Astrocyte (in vitro differentiated cells and primary cell): Measurements from ENCODE around the gene ADCK1. TPM values are rescaled to one million over a fixed set of nuclear protein-coding genes. Genes with fewer than 3 reads are reported as not detected.

Experiments used
- DNase-seq: peaks from one replicate; pipeline ENCODE4 v3.0.0-alpha.2; 2010; ENCODE audit warnings: low read depth
- FAIRE-seq: peaks from 2 replicates; lab custom pipeline; 2011; peaks lifted over from hg19 to GRCh38; lab: Jason Lieb, UNC
- H2AFZ ChIP-seq: 2 replicates; pipeline ENCODE4 v1.6.0; 2012; ENCODE audit warnings: low read depth, low read length, inconsistent platforms
- H3K27ac ChIP-seq: 2 replicates; pipeline ENCODE4 v1.5.1; 2011; ENCODE audit warnings: low read depth, low read length, inconsistent platforms
- H3K27me3 ChIP-seq: 2 replicates; pipeline ENCODE4 v1.6.0; 2011; ENCODE audit warnings: low read length, inconsistent platforms; ENCODE audit not compliant: insufficient read depth
- H3K36me3 ChIP-seq: 2 replicates; pipeline ENCODE4 v1.5.1; 2011; ENCODE audit warnings: low read length, inconsistent platforms; ENCODE audit not compliant: insufficient read depth
- H3K4me1 ChIP-seq: 2 replicates; pipeline ENCODE4 v1.5.1; 2011; ENCODE audit warnings: low read length, inconsistent platforms; ENCODE audit not compliant: insufficient read depth
- H3K4me2 ChIP-seq: 2 replicates; pipeline ENCODE4 v1.6.0; 2012; ENCODE audit warnings: low read length, inconsistent platforms
- H3K4me3 ChIP-seq: 2 replicates; pipeline ENCODE4 v1.5.1; 2011; ENCODE audit warnings: low read depth, mild to moderate bottlenecking, low read length, inconsistent platforms; ENCODE audit not compliant: insufficient read depth
- H3K79me2 ChIP-seq: 2 replicates; pipeline ENCODE4 v1.6.0; 2012; ENCODE audit warnings: mild to moderate bottlenecking, low read length, inconsistent platforms; ENCODE audit not compliant: insufficient read depth
- H3K9ac ChIP-seq: 2 replicates; pipeline ENCODE4 v1.6.0; 2012; ENCODE audit warnings: mild to moderate bottlenecking, low read length, inconsistent platforms
- H3K9me3 ChIP-seq: 2 replicates; pipeline ENCODE4 v1.5.1; 2012; ENCODE audit warnings: low read depth, mild to moderate bottlenecking, low read length, inconsistent platforms; ENCODE audit not compliant: insufficient read depth
- H4K20me1 ChIP-seq: 2 replicates; pipeline ENCODE4 v1.6.0; 2012; ENCODE audit warnings: low read length, inconsistent platforms; ENCODE audit not compliant: insufficient read depth
- H3K27ac Mint-ChIP-seq: one replicate; pipeline ENCODE4 v1.8.0; 2021; ENCODE audit warnings: mild to moderate bottlenecking, mixed read lengths; ENCODE audit not compliant: unreplicated experiment
- H3K27me3 Mint-ChIP-seq: one replicate; pipeline ENCODE4 v1.8.0; 2021; ENCODE audit warnings: low read depth, mixed read lengths; ENCODE audit not compliant: unreplicated experiment
- H3K36me3 Mint-ChIP-seq: one replicate; pipeline ENCODE4 v1.8.0; 2021; ENCODE audit warnings: low read depth, mixed read lengths; ENCODE audit not compliant: unreplicated experiment
- H3K4me1 Mint-ChIP-seq: one replicate; pipeline ENCODE4 v1.8.0; 2021; ENCODE audit warnings: low read depth, mixed read lengths; ENCODE audit not compliant: unreplicated experiment
- H3K4me3 Mint-ChIP-seq: one replicate; pipeline ENCODE4 v1.8.0; 2021; ENCODE audit warnings: mild to moderate bottlenecking, moderate library complexity, mixed read lengths; ENCODE audit not compliant: unreplicated experiment
- H3K9me3 Mint-ChIP-seq: one replicate; pipeline ENCODE4 v1.8.0; 2021; ENCODE audit warnings: mild to moderate bottlenecking, mixed read lengths; ENCODE audit not compliant: unreplicated experiment
- EZH2 ChIP-seq: IDR thresholded peaks from 2 replicates; pipeline ENCODE4 v1.6.1; 2012; ENCODE audit warnings: mild to moderate bottlenecking, low read length, inconsistent platforms; ENCODE audit not compliant: insufficient read depth
- total RNA-seq: library from RNA; stranded (reverse); gene quantifications from 2 replicates; pipeline ENCODE4 v1.2.1, GENCODE V29; 2021
- TF ChIP-seq, protein P1 (sequence below): IDR thresholded peaks from 2 replicates; pipeline ENCODE4 v1.5.1; 2011; ENCODE audit warnings: low read depth, mild to moderate bottlenecking, inconsistent platforms, low read length, moderate library complexity; ENCODE audit not compliant: insufficient read depth

Gene ADCK1
- total RNA-seq, 1 donor from 2014 or later, result 5.8 TPM

DNA sequence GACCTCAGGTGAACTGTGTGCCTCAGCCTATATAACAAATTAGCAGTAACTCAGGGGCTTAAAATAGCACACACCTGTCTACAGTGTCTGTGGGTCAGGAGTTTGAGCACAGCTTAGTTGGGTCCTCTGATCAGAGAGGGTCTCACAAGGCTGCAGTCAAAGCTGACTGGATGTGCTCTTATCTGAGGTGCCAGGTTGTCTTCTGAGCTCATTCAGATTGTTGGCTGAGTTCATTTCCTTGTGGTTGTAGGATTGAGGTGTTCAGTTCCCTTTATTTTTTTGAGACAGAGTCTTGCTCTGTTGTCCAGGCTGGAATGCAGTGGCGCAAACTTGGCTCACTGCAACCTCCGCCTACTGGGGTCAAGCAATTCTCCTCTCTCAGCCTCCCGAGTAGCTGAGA is 164.7 kb downstream of the ADCK1 start:
- H3K9me3 Mint-ChIP-seq, result no peaks in the 10 kb centered on the region
- H3K4me3 ChIP-seq, result no peak overlapping the region
- DNase-seq (no peak), FAIRE-seq (no peak)
- H3K79me2 ChIP-seq, result no peaks in the 10 kb centered on the region
- no peak overlapping the region for H3K4me2 ChIP-seq
- no peak overlapping the region for H3K27ac ChIP-seq
- no peak overlapping the region for H3K27ac Mint-ChIP-seq
- H3K9ac ChIP-seq, result no peak overlapping the region
- H3K36me3 Mint-ChIP-seq, result no peaks in the 10 kb centered on the region
- H3K9me3 ChIP-seq, result no peaks in the 10 kb centered on the region
- no peak overlapping the region for H3K4me3 Mint-ChIP-seq
- no peak for TF ChIP-seq EZH2
- TF ChIP-seq, protein P1, sequence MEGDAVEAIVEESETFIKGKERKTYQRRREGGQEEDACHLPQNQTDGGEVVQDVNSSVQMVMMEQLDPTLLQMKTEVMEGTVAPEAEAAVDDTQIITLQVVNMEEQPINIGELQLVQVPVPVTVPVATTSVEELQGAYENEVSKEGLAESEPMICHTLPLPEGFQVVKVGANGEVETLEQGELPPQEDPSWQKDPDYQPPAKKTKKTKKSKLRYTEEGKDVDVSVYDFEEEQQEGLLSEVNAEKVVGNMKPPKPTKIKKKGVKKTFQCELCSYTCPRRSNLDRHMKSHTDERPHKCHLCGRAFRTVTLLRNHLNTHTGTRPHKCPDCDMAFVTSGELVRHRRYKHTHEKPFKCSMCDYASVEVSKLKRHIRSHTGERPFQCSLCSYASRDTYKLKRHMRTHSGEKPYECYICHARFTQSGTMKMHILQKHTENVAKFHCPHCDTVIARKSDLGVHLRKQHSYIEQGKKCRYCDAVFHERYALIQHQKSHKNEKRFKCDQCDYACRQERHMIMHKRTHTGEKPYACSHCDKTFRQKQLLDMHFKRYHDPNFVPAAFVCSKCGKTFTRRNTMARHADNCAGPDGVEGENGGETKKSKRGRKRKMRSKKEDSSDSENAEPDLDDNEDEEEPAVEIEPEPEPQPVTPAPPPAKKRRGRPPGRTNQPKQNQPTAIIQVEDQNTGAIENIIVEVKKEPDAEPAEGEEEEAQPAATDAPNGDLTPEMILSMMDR, result no peak
- no peaks in the 10 kb centered on the region for H3K36me3 ChIP-seq
- no peaks in the 10 kb centered on the region for H4K20me1 ChIP-seq
- H2AFZ ChIP-seq, result no peak overlapping the region
- no peaks in the 10 kb centered on the region for H3K4me1 ChIP-seq
- H3K27me3 ChIP-seq, result no peaks in the 10 kb centered on the region
- no peaks in the 10 kb centered on the region for H3K4me1 Mint-ChIP-seq
- H3K27me3 Mint-ChIP-seq, result peaks cover 19% of the 10 kb centered on the region

DNA sequence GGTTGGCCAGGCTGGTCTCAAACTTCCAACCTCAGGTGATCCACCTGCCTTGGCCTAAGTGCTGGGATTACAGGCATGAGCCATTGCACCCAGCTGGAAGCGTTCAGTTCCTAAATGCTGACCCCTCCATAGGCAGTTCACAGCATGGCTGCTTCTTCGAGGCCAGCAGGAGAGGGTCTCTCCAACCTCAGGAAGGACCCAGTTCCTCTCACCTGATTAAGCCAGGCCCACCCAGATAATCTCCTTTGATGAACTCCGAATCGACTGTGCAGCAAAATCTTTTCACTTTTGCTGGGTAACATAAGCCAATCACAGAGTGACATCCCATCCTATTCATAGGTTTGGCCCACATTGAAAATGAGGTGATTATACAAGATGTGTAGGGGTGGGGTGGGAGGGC is 165.1 kb downstream of the ADCK1 start:
- H3K36me3 Mint-ChIP-seq, result no peaks in the 10 kb centered on the region
- H3K9me3 Mint-ChIP-seq, result no peaks in the 10 kb centered on the region
- H2AFZ ChIP-seq, result no peak overlapping the region
- no peaks in the 10 kb centered on the region for H4K20me1 ChIP-seq
- H3K79me2 ChIP-seq, result no peaks in the 10 kb centered on the region
- no peak overlapping the region for H3K9ac ChIP-seq
- no peak overlapping the region for H3K4me2 ChIP-seq
- no peaks in the 10 kb centered on the region for H3K36me3 ChIP-seq
- H3K4me1 ChIP-seq, result no peaks in the 10 kb centered on the region
- H3K4me1 Mint-ChIP-seq, result no peaks in the 10 kb centered on the region
- DNase-seq (no peak), FAIRE-seq (no peak)
- TF ChIP-seq, protein P1, result no peak
- no peak for TF ChIP-seq EZH2
- no peaks in the 10 kb centered on the region for H3K9me3 ChIP-seq
- no peaks in the 10 kb centered on the region for H3K27me3 ChIP-seq
- no peak overlapping the region for H3K4me3 Mint-ChIP-seq
- H3K4me3 ChIP-seq, result no peak overlapping the region
- H3K27ac Mint-ChIP-seq, result no peak overlapping the region
- peaks cover 19% of the 10 kb centered on the region for H3K27me3 Mint-ChIP-seq
- H3K27ac ChIP-seq, result no peak overlapping the region

DNA sequence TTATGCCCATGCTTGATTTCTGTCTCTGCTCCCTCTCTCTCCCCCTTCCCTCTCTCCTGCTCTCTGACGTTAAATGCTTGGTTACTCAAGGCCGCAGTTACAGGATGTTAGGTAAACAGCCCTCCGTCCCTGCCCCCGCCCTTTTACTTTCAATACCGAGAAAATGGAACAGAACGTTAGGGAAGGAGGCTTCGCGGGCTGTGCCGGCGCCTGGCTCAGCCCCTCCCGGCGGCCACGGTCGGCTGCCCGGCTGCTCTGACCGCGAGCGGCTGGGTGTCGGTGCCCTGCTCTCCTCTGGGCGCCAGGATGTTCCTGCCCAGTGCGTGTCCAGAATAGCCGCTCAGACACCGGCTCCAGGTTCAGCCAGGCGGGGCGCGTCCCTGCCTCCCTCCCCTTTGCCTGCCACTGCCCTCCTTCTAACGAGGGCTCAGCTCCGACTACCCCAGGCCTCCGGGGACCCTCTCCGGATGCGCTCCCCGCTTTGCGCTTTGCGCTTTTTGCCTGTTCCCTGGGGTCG is 166.1 kb downstream of the ADCK1 start:
- no peak overlapping the region for H3K27ac Mint-ChIP-seq
- DNase-seq (peak; percentile 36), FAIRE-seq (no peak)
- H3K79me2 ChIP-seq, result no peaks in the 10 kb centered on the region
- H3K27me3 Mint-ChIP-seq, result peaks cover 19% of the 10 kb centered on the region
- peak overlapping the region; percentile 84 for H3K4me2 ChIP-seq
- peaks cover 3% of the 10 kb centered on the region for H3K9me3 Mint-ChIP-seq
- peak overlapping the region; percentile 50 for H3K9ac ChIP-seq
- no peaks in the 10 kb centered on the region for H3K36me3 ChIP-seq
- no peaks in the 10 kb centered on the region for H3K36me3 Mint-ChIP-seq
- no peak overlapping the region for H3K4me3 Mint-ChIP-seq
- H3K27me3 ChIP-seq, result peaks cover 3% of the 10 kb centered on the region
- no peak overlapping the region for H3K27ac ChIP-seq
- no peaks in the 10 kb centered on the region for H3K4me1 ChIP-seq
- TF ChIP-seq EZH2, result no peak
- TF ChIP-seq, protein P1, result no peak
- H3K4me3 ChIP-seq, result peak overlapping the region; percentile 45
- no peaks in the 10 kb centered on the region for H3K9me3 ChIP-seq
- H3K4me1 Mint-ChIP-seq, result no peaks in the 10 kb centered on the region
- H4K20me1 ChIP-seq, result no peaks in the 10 kb centered on the region
- peak overlapping the region; percentile 62 for H2AFZ ChIP-seq
